Fibroblast of lung (primary cell): ENCODE data around the gene NPTX2.

Experiments
- EZH2 ChIP-seq: IDR thresholded peaks from 2 replicates; pipeline ENCODE4 v1.5.1; 2012; ENCODE audit warnings: low read length, control low read depth, mild to moderate bottlenecking; ENCODE audit errors: missing control alignments
- TF ChIP-seq, protein P1 (sequence below), 2 donors: IDR thresholded peaks in 1 of 2; conservative IDR thresholded peaks in 1 of 2; 1 replicate in 1 of 2; 2 replicates in 1 of 2; pipeline ENCODE4 v1.5.1; 2011 to 2012; ENCODE audit warnings: low read length in 2 of 2, control low read depth in 1 of 2, inconsistent platforms in 1 of 2, low read depth in 1 of 2, mild to moderate bottlenecking in 1 of 2

DNA sequence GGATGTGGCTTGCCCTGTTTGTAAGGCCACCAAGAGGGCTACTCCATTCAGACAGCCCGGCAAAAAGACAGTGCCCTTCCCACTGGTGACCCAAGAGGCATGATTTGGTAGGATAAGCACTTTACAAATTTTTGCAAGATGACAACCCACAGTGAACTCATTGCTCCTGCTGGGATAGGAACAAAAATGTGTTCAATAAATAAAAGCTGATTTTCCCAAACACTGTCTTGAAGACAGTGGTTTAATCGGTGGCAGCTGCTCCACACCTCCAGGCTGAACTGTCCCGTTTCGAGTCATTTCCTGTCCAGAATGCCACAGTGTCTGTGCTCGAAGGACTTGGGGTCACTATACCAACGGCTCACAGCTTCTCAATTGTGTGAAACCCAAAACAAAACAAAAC, 45.1 kb upstream of the NPTX2 start:
- TF ChIP-seq, protein P1, sequence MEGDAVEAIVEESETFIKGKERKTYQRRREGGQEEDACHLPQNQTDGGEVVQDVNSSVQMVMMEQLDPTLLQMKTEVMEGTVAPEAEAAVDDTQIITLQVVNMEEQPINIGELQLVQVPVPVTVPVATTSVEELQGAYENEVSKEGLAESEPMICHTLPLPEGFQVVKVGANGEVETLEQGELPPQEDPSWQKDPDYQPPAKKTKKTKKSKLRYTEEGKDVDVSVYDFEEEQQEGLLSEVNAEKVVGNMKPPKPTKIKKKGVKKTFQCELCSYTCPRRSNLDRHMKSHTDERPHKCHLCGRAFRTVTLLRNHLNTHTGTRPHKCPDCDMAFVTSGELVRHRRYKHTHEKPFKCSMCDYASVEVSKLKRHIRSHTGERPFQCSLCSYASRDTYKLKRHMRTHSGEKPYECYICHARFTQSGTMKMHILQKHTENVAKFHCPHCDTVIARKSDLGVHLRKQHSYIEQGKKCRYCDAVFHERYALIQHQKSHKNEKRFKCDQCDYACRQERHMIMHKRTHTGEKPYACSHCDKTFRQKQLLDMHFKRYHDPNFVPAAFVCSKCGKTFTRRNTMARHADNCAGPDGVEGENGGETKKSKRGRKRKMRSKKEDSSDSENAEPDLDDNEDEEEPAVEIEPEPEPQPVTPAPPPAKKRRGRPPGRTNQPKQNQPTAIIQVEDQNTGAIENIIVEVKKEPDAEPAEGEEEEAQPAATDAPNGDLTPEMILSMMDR (conservative IDR thresholded peaks at IDR 0.05 in 1 of 2, IDR thresholded peaks at IDR 0.05 in 1 of 2; ENCODE audit: low read depth in 1 of 2, low read length in 2 of 2), result no peak
- TF ChIP-seq EZH2, result no peak
